Measurements from ENCODE around the gene NPPB. TPM values are rescaled to one million over a fixed set of nuclear protein-coding genes. Genes with fewer than 3 reads are reported as not detected.
A peak's percentile ranks its signal among the peaks of the same experiment; 100 is the strongest.

Gene NPPB
- total and polyA plus RNA-seq, 9 of the 15 experiments (the other 6 are each of a cell fraction or from before 2014, with no cell fraction given) = not detected

GRCh38 chr1:11898831-11899467, 40.2 kb upstream of the NPPB start (continued):
- TF ChIP-seq REST (IDR thresholded peaks at IDR 0.05; ENCODE audit: borderline replicate concordance) (peak; percentile 98), REST (CRISPR knock-in tag; IDR thresholded peaks at IDR 0.05; ENCODE audit: low read depth) (peak; percentile 96), CREB5 (CRISPR knock-in tag; IDR thresholded peaks at IDR 0.05) (no peak), E4F1 (CRISPR knock-in tag; IDR thresholded peaks at IDR 0.05; ENCODE audit: borderline replicate concordance) (no peak), TFAP4 (CRISPR knock-in tag; IDR thresholded peaks at IDR 0.05; ENCODE audit: borderline replicate concordance) (peak; percentile 66; the same call in 1 of the 2 replicates), ZBTB49 (CRISPR knock-in tag; IDR thresholded peaks at IDR 0.05; ENCODE audit: borderline replicate concordance) (0 out of 2 replicates have a peak, but pooled peaks have one; percentile 26), HDAC3 (IDR thresholded peaks at IDR 0.05; ENCODE audit: borderline replicate concordance, partially characterized antibody) (no peak), GABPB1 (CRISPR knock-in tag; IDR thresholded peaks at IDR 0.05) (0 out of 2 replicates have a peak, but pooled peaks have one; percentile 28), ZNF12 (CRISPR knock-in tag; IDR thresholded peaks at IDR 0.05) (0 out of 2 replicates have a peak, but pooled peaks have one; percentile 54), HCFC1 (IDR thresholded peaks at IDR 0.05; ENCODE audit: low read depth, low read length) (no peak), SP1 (CRISPR knock-in tag; IDR thresholded peaks at IDR 0.05) (0 out of 2 replicates have a peak, but pooled peaks have one; percentile 25)

Measured in K562 (cell line).